HG02798 (cell line): ENCODE results near the gene IL5RA.
A peak's percentile ranks its signal among the peaks of the same experiment; 100 is the strongest.

Experiments used
- ATAC-seq: cut with Tn5 transposase; IDR thresholded peaks from one replicate; pipeline ENCODE4 v1.9.1; 2021; ENCODE audit warnings: mild to moderate bottlenecking; ENCODE audit not compliant: unreplicated experiment, poor library complexity

Gene IL5RA

GRCh38 chr3:3069723-3070122 is 40.5 kb downstream of the IL5RA start:
- ATAC-seq: no peak

GRCh38 chr3:3068358-3068881 is 41.8 kb downstream of the IL5RA start:
- ATAC-seq: no peak

GRCh38 chr3:3066910-3067309 is 43.3 kb downstream of the IL5RA start:
- ATAC-seq: no peak

GRCh38 chr3:3066378-3066777 is 43.8 kb downstream of the IL5RA start:
- peak; percentile 75 for ATAC-seq

- no peak for ATAC-seq
Observed at GRCh38 chr3:3065876-3066275, 44.3 kb downstream of the IL5RA start.

GRCh38 chr3:3064297-3064696 is 45.9 kb downstream of the IL5RA start:
- ATAC-seq: no peak

GRCh38 chr3:3059645-3060044 is 50.5 kb downstream of the IL5RA start:
- no peak for ATAC-seq

- no peak for ATAC-seq
Observed at GRCh38 chr3:3053974-3054373, 56.2 kb downstream of the IL5RA start.

GRCh38 chr3:3038201-3038991 is 71.8 kb downstream of the IL5RA start:
- ATAC-seq: no peak

- ATAC-seq: no peak
Observed at GRCh38 chr3:3037156-3037555, 73.0 kb downstream of the IL5RA start.

- ATAC-seq: no peak
Observed at GRCh38 chr3:3031326-3031725, 78.8 kb downstream of the IL5RA start.

GRCh38 chr3:3027976-3028567 is 82.1 kb downstream of the IL5RA start:
- peak; percentile 88 for ATAC-seq

- no peak for ATAC-seq
Observed at GRCh38 chr3:3023111-3023745, 86.9 kb downstream of the IL5RA start.

GRCh38 chr3:3020209-3020608 is 90.0 kb downstream of the IL5RA start:
- ATAC-seq: no peak
